Hepatocyte (in vitro differentiated cells): Measurements from ENCODE around the gene ANKDD1B. TPM values are rescaled to one million over a fixed set of nuclear protein-coding genes. Genes with fewer than 3 reads are reported as not detected.
A peak's percentile ranks its signal among the peaks of the same experiment; 100 is the strongest.

ENCODE experiments used
- DNase-seq: peaks from one replicate; pipeline ENCODE4 v3.0.0-alpha.2; 2016; ENCODE audit warnings: low spot score
- H2AFZ ChIP-seq: fragments of 200-600 bp; sonication (generic); 2 replicates; pipeline ENCODE4 v1.6.0; 2016; ENCODE audit warnings: antibody characterized with exemption, mild to moderate bottlenecking
- H3K27ac ChIP-seq: fragments of 200-600 bp; sonication (generic); 2 replicates; pipeline ENCODE4 v1.5.1; 2016; ENCODE audit warnings: mild to moderate bottlenecking
- H3K27me3 ChIP-seq: fragments of 200-600 bp; sonication (generic); 2 replicates; pipeline ENCODE4 v1.6.1; 2016
- H3K36me3 ChIP-seq: fragments of 200-600 bp; sonication (generic); replicated peaks from 2 replicates; pipeline ENCODE4 v1.5.1; 2016; ENCODE audit warnings: low read depth; ENCODE audit not compliant: insufficient read depth
- H3K4me1 ChIP-seq: fragments of 200-600 bp; sonication (generic); 2 replicates; pipeline ENCODE4 v1.5.1; 2016; ENCODE audit warnings: mild to moderate bottlenecking, moderate library complexity; ENCODE audit not compliant: insufficient read depth
- H3K4me2 ChIP-seq: fragments of 200-600 bp; sonication (generic); 2 replicates; pipeline ENCODE4 v1.6.0; 2016
- H3K4me3 ChIP-seq: fragments of 200-600 bp; sonication (generic); 2 replicates; pipeline ENCODE4 v1.5.1; 2016; ENCODE audit warnings: mild to moderate bottlenecking
- H3K79me2 ChIP-seq: fragments of 200-600 bp; sonication (generic); 2 replicates; pipeline ENCODE4 v1.6.0; 2017; ENCODE audit warnings: mild to moderate bottlenecking
- H3K9me2 ChIP-seq: fragments of 200-600 bp; sonication (generic); replicated peaks from 2 replicates; pipeline ENCODE4 v1.6.0; 2017; ENCODE audit warnings: mild to moderate bottlenecking; ENCODE audit not compliant: insufficient read depth
- H3K9me3 ChIP-seq: fragments of 200-600 bp; sonication (generic); 2 replicates; pipeline ENCODE4 v1.5.1; 2016; ENCODE audit warnings: low read depth, mild to moderate bottlenecking
- H4K20me1 ChIP-seq: fragments of 200-600 bp; sonication (generic); 2 replicates; pipeline ENCODE4 v1.6.0; 2016; ENCODE audit warnings: mild to moderate bottlenecking; ENCODE audit not compliant: insufficient read depth, poor library complexity, severe bottlenecking
- EZH2 ChIP-seq: fragments of 200-600 bp; sonication (generic); IDR thresholded peaks from 2 replicates; pipeline ENCODE4 v1.6.1; 2016; ENCODE audit warnings: antibody characterized with exemption, mild to moderate bottlenecking, borderline replicate concordance
- EZH2phosphoT487 ChIP-seq: fragments of 200-600 bp; sonication (generic); IDR thresholded peaks from one replicate; pipeline ENCODE4 v1.6.1; 2018; ENCODE audit warnings: antibody characterized with exemption, mild to moderate bottlenecking, low read depth, moderate library complexity; ENCODE audit not compliant: unreplicated experiment, severe bottlenecking
- WGBS: methylation state at CpG from one replicate; pipeline ENCODE4 v1.1.6; 2016; ENCODE audit warnings: low lambda C conversion rate; ENCODE audit errors: missing lambda C conversion rate; 5-methylcytosine and 5-hydroxymethylcytosine counted together
- polyA plus RNA-seq: library from polyadenylated mRNA; unstranded; fragments of >200 nt; fragmentation: Nextera tagmentation; extraction: Ambion mirVana; gene quantifications from 2 replicates; pipeline ENCODE4 v1.2.1, GENCODE V29; 2016
- total RNA-seq: library from RNA; depleted of rRNA; stranded (reverse); fragments of >200 nt; gene quantifications from 2 replicates; pipeline ENCODE4 v1.2.3, GENCODE V29; 2014
- TF ChIP-seq, protein P1 (sequence below): fragments of 200-600 bp; sonication (generic); IDR thresholded peaks from 2 replicates; pipeline ENCODE4 v1.5.1; 2016; ENCODE audit warnings: antibody characterized with exemption, mild to moderate bottlenecking; ENCODE audit not compliant: poor library complexity

Gene ANKDD1B
- total and polyA plus RNA-seq, 2 experiments from 2014 or later, result 0.71 to 4.7 TPM

- no peak overlapping the region for H2AFZ ChIP-seq
- H3K27ac ChIP-seq, result no peak overlapping the region
- peaks cover 5% of the 10 kb centered on the region for H3K4me1 ChIP-seq
- H3K9me2 ChIP-seq, result no peaks in the 10 kb centered on the region
- H3K79me2 ChIP-seq, result peaks cover 36% of the 10 kb centered on the region
- no peaks in the 10 kb centered on the region for H3K36me3 ChIP-seq
- 100% methylated on average over 1 of the region's 1 CpG for WGBS
- no peak for DNase-seq
- H4K20me1 ChIP-seq, result no peaks in the 10 kb centered on the region
- no peaks in the 10 kb centered on the region for H3K27me3 ChIP-seq
- H3K4me2 ChIP-seq, result no peak overlapping the region
- TF ChIP-seq EZH2, result no peak
- TF ChIP-seq EZH2phosphoT487, result no peak
- TF ChIP-seq, protein P1, sequence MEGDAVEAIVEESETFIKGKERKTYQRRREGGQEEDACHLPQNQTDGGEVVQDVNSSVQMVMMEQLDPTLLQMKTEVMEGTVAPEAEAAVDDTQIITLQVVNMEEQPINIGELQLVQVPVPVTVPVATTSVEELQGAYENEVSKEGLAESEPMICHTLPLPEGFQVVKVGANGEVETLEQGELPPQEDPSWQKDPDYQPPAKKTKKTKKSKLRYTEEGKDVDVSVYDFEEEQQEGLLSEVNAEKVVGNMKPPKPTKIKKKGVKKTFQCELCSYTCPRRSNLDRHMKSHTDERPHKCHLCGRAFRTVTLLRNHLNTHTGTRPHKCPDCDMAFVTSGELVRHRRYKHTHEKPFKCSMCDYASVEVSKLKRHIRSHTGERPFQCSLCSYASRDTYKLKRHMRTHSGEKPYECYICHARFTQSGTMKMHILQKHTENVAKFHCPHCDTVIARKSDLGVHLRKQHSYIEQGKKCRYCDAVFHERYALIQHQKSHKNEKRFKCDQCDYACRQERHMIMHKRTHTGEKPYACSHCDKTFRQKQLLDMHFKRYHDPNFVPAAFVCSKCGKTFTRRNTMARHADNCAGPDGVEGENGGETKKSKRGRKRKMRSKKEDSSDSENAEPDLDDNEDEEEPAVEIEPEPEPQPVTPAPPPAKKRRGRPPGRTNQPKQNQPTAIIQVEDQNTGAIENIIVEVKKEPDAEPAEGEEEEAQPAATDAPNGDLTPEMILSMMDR, result no peak
- no peaks in the 10 kb centered on the region for H3K9me3 ChIP-seq
- no peak overlapping the region for H3K4me3 ChIP-seq
Observed at GRCh38 chr5:75711151-75711550, 99.9 kb downstream of the ANKDD1B start.

DNA sequence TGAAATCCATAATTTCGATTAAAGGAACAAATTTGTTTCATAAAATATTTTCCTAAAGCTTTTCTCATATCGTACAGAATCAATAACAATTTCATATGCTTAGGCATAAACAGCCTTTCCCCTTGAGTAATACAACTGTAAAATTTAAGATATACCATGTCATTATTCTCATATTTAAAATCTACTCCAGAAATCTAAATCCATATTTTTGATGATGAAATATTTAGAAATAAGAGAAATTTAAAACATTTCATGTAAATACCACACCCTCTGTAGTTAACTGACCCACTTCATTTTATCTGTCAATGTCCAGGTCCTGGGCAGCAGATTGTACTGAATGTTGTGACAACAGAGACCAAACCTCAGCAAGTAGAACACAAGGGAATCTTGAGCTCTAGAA is 100.8 kb downstream of the ANKDD1B start:
- Histone ChIP-seq H3K9me3 (no peaks in the 10 kb centered on the region), H3K4me1 (peaks cover 8% of the 10 kb centered on the region), H3K36me3 (no peaks in the 10 kb centered on the region), H2AFZ (no peak overlapping the region), H3K4me2 (no peak overlapping the region), H3K79me2 (peaks cover 39% of the 10 kb centered on the region), H3K4me3 (no peak overlapping the region), H4K20me1 (no peaks in the 10 kb centered on the region), H3K9me2 (no peaks in the 10 kb centered on the region), H3K27me3 (no peaks in the 10 kb centered on the region), H3K27ac (no peak overlapping the region)
- no peak for DNase-seq
- no peak for TF ChIP-seq EZH2
- TF ChIP-seq, protein P1, result no peak
- TF ChIP-seq EZH2phosphoT487, result no peak
- WGBS, result 90% methylated on average over 2 of the region's 2 CpGs

DNA sequence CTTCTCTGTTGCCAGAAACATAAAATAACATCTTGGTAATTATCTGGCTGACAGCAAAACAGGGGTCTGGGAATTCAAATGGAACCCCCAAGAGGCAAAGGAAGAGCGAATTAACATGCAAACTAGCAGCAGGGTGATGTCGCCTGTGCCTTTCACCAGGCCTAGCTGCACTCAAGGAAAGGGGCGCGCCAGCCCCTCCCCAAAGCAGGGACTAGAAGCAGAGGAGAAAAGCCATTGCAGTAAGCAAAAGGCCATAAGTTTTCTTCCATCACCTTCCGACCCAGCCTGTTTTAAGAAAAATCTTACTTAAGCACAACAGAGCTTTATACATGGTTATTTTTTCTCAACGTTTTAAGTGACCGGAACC is 105.4 kb downstream of the ANKDD1B start:
- peak overlapping the region; percentile 88 for H3K4me2 ChIP-seq
- no peaks in the 10 kb centered on the region for H3K27me3 ChIP-seq
- H2AFZ ChIP-seq, result peak overlapping the region; percentile 53
- no peaks in the 10 kb centered on the region for H3K9me3 ChIP-seq
- H4K20me1 ChIP-seq, result no peaks in the 10 kb centered on the region
- WGBS, result 1% methylated on average over 7 of the region's 7 CpGs
- peaks cover 8% of the 10 kb centered on the region for H3K4me1 ChIP-seq
- peak overlapping the region; percentile 57 for H3K4me3 ChIP-seq
- TF ChIP-seq EZH2phosphoT487 (no peak), EZH2 (no peak)
- TF ChIP-seq, protein P1, result no peak
- no peaks in the 10 kb centered on the region for H3K9me2 ChIP-seq
- DNase-seq, result no peak
- peak overlapping the region; percentile 84 for H3K27ac ChIP-seq
- no peaks in the 10 kb centered on the region for H3K36me3 ChIP-seq
- peaks cover 39% of the 10 kb centered on the region for H3K79me2 ChIP-seq
